BJ (cell line): Measurements from ENCODE around the gene UQCRC1. TPM values are rescaled to one million over a fixed set of nuclear protein-coding genes. Genes with fewer than 3 reads are reported as not detected.

ENCODE experiments used
- CTCF ChIA-PET: fragments of 350-600 bp; formaldehyde crosslinking; extraction: SDS; loops from one replicate; lab custom pipeline; 2021; ENCODE audit warnings: antibody characterized with exemption, inconsistent platforms; lab: Yijun Ruan, JAX
- POLR2A ChIA-PET: fragments of 300-600 bp; sonication (Branson Sonifier 250); formaldehyde crosslinking; extraction: SDS; loops from one replicate; lab custom pipeline; 2021; ENCODE audit warnings: antibody characterized with exemption; lab: Charles Lee
- DNase-seq: peaks from one replicate; pipeline ENCODE4 v3.0.0-alpha.2; 2011; ENCODE audit warnings: low read depth
- H3K27me3 ChIP-seq: 2 replicates; pipeline ENCODE4 v1.6.0; 2011; ENCODE audit warnings: low read length; ENCODE audit not compliant: control insufficient read depth, insufficient read depth
- H3K36me3 ChIP-seq: 2 replicates; pipeline ENCODE4 v1.5.1; 2011; ENCODE audit warnings: low read length; ENCODE audit not compliant: control insufficient read depth, insufficient read depth
- H3K4me3 ChIP-seq: 2 replicates; pipeline ENCODE4 v1.5.1; 2011; ENCODE audit warnings: low read depth, mild to moderate bottlenecking, control low read depth, low read length
- CTCF ChIP-seq: IDR thresholded peaks from 2 replicates; pipeline ENCODE4 v1.5.1; 2011; ENCODE audit warnings: low read depth, mild to moderate bottlenecking, control low read depth, inconsistent platforms, low read length, moderate library complexity; ENCODE audit not compliant: insufficient read depth
- polyA plus RNA-seq: library from polyadenylated mRNA; depleted of rRNA; stranded (reverse); fragments of >200 nt; gene quantifications from 2 replicates; pipeline ENCODE4 v1.2.3, GENCODE V29; 2011

The UQCRC1 gene
- polyA plus RNA-seq, 1 experiment: 662 TPM

DNA sequence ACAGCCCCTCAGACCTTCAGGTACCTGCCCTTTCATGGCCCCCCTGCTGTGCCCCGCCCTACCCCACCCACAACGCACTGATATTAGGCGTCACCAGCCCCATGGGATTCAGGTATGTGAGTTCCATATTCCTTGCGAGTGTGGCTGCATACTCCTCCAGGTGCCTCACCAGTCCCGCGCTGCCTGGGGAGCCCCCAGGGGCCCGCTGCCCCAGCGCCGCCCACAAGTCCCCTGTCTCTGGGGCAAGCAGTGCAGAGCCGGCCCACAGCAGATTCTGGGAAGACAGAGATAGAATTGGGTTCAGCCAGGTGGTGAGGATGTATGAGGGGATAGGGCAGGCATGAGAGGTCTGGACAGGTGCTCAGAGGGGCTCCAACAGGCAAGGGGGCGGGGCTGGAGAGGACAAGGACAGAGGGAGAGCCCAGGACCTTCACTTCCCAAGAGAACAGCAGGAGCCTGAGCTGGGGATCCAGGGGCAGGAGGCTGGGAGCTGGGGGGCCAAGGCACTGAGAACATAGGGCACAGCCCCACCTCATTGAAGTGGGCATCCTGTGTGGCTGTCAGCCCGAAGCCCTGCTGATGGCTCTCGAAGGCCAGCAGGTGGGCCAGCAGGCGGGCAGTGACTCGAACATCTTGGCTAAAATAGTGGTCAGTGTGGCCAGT, 38.9 kb upstream of the UQCRC1 start:
- TF ChIP-seq CTCF: no peak
- Histone ChIP-seq H3K36me3 (no peaks in the 10 kb centered on the region), H3K27me3 (no peaks in the 10 kb centered on the region), H3K4me3 (no peak overlapping the region)
- CTCF ChIA-PET: interaction anchor here (0.7 to 1.1 kb wide), 3 partner anchors 12 to 212 kb away, joined by 3 read pairs; partner anchors contain the start of gene SLC26A6
- POLR2A ChIA-PET: interaction anchor here (0.6 kb wide), 1 partner anchor 14 kb away, joined by 4 read pairs; no protein-coding TSS in a partner anchor
- no peak for DNase-seq

DNA sequence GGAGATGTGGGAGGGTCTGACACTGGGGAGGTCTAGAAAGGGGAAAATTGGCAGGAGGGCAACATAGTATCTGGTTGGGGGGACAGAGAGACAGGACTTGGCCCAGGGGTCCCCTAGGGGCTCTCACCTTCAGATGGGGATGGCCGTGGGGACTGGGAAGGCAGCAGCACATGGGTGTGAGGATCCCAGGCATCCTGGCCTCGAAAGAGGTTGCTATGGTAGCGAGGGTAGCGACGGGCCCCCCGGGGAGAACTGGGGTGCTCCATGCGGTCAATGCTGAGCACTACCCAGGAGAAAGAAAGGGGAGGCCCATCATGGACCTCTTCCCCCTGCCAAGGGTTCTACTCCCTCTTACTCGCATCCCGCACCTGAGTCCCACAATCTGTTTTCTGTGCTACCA, 38.3 kb upstream of the UQCRC1 start:
- Histone ChIP-seq H3K36me3 (no peaks in the 10 kb centered on the region), H3K27me3 (no peaks in the 10 kb centered on the region), H3K4me3 (no peak overlapping the region)
- ChIA-PET CTCF (no interaction called here), POLR2A (no interaction called here)
- no peak for DNase-seq
- no peak for TF ChIP-seq CTCF

GRCh38 chr3:48644898-48645760, 35.7 kb upstream of the UQCRC1 start:
- Histone ChIP-seq H3K36me3 (peaks cover 1% of the 10 kb centered on the region; the same call in 1 of the 2 replicates), H3K4me3 (no peak overlapping the region), H3K27me3 (no peaks in the 10 kb centered on the region)
- ChIA-PET CTCF (interaction anchor here (0.6 to 1.6 kb wide), 3 partner anchors 10 to 116 kb away, joined by 3 to 4 read pairs (median 4); partner anchors contain the start of gene SLC26A6), POLR2A (no interaction called here)
- DNase-seq: no peak
- TF ChIP-seq CTCF: no peak

DNA sequence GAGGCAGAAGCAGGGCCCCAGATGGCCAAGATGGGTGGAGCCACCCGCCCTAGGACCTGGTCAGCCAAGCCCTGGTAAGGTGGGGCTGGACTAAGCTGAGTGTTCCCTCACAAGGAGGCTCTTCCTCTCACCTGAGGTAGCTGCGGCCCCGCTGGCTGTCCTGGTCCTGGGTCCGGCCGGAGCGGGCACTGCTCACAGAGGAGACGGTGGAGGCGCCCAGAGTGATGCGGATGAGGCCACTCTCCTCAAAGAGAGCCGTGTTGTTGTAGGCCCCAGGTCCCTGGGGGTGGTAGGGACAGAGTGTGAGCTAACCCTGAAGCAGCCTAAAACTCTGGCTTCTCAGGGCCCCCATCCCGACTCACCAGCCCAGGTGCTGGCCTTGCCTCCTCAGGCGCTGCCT, 33.2 kb upstream of the UQCRC1 start:
- Histone ChIP-seq H3K36me3 (peaks cover 1% of the 10 kb centered on the region; the same call in 1 of the 2 replicates), H3K27me3 (no peaks in the 10 kb centered on the region), H3K4me3 (no peak overlapping the region)
- no peak for TF ChIP-seq CTCF
- ChIA-PET POLR2A (no interaction called here), CTCF (no interaction called here)
- no peak for DNase-seq

GRCh38 chr3:48641396-48641795, 31.9 kb upstream of the UQCRC1 start:
- Histone ChIP-seq H3K27me3 (no peaks in the 10 kb centered on the region), H3K36me3 (peaks cover 1% of the 10 kb centered on the region; the same call in 1 of the 2 replicates), H3K4me3 (no peak overlapping the region)
- no peak for DNase-seq
- POLR2A ChIA-PET: no interaction called here
- no peak for TF ChIP-seq CTCF
- CTCF ChIA-PET: interaction anchor here (1.8 kb wide), 1 partner anchor 16 kb away, joined by 4 read pairs; no protein-coding TSS in a partner anchor
